GM10847 (cell line): Measurements from ENCODE around the gene TNFAIP2.

Source experiments
- POLR2A ChIP-seq: IDR thresholded peaks from 2 replicates; pipeline ENCODE4 v1.6.1; 2011; ENCODE audit not compliant: insufficient read length; ENCODE audit errors: extremely low read depth

Gene TNFAIP2

DNA sequence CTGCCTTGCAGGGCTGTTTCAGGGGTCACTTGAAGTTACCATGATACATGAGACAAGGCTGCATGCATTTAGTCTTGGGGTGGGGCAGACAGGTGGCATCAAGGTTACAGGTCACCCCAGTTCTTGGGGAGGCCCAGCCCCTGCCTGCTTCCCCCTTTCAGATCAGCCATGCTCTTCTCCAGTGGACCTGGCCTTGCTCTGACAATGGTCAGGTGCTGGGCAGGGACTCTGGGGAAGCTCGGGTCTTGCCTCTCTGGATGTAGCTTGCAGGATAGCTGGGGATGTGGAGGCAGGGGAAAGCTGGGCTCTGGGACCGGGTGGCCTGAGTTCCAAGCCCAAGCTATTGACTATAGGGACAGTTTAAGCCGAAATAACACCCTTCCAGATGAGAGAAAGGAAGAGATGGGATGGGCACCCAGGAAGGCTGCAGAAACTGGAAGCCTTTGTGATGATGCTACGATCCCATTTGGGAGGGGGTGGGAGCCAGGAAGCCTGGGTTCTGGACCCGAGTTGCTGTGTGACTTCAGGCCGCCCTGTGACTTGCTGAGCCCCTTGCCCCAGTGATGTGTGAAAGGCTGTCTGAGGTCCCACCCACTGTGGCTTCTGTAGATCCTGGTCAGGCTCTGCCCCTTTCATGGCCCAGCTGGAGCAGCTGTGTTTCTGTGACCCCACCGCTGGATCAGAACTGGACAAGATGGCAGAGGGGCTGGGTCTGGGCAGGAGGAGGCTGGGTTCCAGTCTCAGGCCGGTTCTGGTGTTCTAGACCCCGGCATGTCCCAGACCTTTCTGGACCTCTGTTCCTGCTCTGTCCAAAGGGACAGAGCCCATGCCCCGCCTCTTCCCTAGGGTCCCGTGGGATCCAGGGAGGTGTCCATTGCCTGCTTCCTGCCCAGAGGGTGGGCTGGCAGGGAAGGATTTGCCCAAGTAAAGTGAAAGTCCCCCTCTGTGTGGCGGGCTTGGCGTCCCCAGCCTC is 2.1 kb downstream of the TNFAIP2 start:
- TF ChIP-seq POLR2A = no peak

DNA sequence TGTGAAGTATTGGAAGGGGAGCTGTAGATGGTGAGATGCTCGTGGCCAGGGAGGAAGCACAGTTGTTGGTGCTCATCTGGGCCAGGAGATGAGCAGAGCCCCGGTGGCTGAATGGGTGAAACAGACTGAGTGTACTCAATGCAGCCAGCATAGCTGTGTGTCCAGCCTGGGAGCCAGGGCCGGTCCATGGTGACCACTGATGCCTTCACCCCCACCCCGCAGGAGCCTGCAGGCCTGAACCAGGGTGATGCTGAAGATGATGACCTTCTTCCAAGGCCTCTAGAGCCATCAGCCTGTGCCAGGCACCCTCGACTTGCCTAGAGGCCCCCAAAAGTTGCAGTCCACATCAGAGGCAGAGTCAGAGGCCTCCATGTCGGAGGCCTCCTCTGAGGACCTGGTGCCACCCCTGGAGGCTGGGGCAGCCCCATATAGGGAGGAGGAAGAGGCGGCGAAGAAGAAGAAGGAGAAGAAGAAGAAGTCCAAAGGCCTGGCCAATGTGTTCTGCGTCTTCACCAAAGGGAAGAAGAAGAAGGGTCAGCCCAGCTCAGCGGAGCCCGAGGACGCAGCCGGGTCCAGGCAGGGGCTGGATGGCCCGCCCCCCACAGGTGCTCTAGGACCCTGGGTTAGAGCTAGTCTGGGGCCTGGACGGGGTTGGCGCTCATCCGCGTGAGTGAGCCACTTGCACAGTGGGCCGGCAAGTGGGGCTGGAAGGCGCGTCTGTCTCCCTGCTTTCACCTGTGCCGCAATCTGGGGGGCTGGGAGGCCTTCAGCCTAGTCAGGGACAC is 3.0 kb downstream of the TNFAIP2 start:
- TF ChIP-seq POLR2A = no peak

DNA sequence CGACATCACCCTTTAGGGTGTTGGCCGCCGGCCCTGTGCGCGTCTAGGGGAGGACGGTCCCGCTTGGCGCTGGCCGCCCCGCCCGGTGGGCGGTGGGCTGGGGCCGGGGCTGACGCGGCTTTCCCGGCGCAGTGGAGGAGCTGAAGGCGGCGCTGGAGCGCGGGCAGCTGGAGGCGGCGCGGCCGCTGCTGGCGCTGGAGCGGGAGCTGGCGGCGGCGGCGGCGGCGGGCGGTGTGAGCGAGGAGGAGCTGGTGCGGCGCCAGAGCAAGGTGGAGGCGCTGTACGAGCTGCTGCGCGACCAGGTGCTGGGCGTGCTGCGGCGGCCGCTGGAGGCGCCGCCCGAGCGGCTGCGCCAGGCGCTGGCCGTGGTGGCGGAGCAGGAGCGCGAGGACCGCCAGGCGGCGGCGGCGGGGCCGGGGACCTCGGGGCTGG is 3.6 kb downstream of the TNFAIP2 start:
- TF ChIP-seq POLR2A = no peak

DNA sequence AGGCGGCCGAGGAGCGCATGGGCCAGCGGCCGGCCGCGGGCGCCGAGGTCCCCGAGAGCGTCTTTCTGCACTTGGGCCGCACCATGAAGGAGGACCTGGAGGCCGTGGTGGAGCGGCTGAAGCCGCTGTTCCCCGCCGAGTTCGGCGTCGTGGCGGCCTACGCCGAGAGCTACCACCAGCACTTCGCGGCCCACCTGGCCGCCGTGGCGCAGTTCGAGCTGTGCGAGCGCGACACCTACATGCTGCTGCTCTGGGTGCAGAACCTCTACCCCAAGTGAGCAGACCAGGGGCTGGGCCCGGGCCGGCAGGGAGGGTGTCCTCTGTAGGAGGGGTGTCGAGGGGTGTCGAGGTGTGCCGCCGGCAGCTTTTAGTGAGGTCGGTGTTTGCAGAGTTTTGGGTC is 4.1 kb downstream of the TNFAIP2 start:
- no peak for TF ChIP-seq POLR2A

DNA sequence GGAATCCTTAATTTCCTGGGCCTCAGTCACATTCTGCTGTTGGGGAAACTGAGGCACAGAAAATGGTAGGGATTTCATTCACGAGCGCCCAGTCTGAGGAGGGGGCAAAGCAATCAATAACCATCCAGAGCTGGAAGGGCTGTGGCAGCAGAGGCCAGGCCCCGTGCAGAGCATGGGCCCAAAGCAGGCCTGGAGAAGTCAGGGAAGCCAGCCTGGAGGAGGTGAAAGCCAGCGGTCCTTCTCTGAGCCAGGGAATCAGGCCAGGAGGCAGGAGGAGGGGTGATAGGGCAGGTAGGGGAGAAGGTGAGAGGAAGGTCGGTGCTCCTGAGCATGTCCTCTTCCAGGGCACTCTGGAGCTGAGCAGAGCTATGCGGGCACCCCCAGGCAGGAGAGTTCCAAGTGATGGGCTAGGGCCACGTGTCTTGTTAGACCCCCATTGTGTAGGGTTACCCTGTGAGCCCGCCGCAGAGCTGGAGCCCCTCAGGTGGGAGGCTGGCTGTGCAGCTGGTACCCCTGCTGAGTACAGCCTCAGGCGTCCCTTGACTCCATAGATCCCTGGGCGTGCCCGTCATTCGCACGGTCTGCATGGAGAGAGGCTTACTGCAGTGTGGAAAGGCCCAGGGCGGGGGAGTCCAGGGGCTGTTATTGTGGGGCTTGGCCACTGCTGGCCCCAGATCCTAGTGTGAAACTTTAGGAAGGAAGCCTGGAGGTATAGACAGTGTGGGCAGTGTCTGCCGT is 4.8 kb downstream of the TNFAIP2 start:
- TF ChIP-seq POLR2A = no peak

DNA sequence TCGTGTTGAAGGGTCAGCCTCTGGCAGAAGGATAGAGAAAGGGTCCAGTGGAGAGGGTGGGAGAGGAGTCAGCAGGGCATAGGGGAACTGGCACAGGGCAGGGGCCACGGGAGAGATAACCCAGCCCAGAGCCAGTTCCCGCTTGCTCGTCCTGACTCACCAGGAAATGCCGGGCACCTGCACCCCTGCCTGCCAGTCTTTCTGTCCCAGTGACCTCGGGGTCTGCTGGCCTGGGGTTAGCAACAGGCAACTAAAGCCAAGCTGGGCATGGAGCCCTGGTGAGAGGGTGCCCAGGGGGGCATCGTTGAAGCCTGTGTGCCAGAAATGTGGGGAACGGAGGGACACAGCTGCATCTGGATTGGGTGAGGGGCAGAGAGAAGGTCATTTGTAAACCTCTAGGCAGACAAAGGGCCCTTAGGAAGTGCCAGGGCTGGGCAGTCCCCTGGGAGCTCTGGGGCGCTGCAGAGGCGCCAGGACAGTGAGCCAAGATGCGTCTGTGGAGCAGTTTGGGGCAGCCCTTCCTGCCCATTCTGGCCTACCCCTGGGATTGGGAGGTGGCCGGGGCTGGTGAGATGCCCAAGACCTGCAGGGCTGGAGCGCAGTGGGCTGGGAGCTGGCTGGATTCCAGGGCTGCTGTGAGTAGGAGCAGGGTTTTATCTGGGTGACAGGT is 5.5 kb downstream of the TNFAIP2 start:
- no peak for TF ChIP-seq POLR2A

DNA sequence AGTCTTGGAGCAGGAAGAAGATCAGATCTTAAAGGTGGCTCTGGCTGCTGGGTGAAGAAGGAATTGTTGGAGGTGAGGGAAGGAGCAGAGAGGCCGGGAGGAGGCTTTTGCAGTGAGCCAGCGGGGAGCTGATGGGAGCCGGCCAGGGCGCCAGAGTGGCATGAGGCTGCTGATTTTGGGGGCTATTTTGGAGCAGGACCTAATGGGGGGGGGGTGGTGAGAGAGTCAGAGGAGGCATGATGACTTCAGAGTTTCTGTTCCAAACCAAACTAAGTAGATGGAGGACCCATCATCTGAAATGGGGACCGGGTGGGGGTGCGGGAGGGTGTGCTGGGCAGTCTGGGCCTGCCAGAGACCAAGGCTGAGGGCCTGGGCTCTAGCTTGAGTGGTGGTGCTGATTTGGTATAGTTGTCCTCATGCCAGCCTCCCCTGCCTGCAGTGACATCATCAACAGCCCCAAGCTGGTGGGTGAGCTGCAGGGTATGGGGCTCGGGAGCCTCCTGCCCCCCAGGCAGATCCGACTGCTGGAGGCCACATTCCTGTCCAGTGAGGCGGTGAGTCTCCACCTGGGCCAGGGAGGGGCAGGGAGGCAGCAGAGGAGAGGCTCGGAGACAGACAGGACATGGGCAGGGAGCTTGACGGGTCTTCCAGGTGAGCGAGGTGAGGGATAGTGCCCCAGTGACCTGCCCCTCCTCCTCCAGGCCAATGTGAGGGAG is 6.2 kb downstream of the TNFAIP2 start:
- no peak for TF ChIP-seq POLR2A

DNA sequence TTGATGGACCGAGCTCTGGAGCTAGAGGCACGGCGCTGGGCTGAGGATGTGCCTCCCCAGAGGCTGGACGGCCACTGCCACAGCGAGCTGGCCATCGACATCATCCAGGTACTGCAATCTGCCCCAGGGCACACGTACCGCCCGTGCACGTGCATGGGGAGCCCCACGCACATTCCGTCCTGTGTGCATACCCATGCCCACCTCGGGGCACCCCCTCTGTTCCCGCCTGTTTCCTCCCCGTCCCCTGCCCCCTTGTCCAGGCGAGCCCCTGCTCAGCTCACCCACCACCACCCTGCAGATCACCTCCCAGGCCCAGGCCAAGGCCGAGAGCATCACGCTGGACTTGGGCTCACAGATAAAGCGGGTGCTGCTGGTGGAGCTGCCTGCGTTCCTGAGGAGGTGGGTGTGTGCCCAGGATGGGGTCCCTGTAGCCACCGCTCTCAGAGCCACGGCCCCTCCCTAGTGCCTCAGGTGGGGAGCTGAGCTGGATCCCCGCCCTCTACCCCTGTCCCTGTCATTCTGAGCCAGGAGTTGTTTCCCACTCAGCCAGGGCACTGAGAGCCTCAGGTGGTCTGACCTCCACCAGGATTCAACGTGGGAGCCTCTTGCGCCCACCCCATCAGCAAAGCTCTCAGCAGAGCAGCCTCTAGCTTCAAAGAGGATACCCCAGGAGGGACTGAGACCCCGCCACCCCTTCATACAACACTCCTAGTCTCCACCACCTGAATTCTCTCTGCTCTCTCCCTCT is 6.9 kb downstream of the TNFAIP2 start:
- TF ChIP-seq POLR2A = no peak

DNA sequence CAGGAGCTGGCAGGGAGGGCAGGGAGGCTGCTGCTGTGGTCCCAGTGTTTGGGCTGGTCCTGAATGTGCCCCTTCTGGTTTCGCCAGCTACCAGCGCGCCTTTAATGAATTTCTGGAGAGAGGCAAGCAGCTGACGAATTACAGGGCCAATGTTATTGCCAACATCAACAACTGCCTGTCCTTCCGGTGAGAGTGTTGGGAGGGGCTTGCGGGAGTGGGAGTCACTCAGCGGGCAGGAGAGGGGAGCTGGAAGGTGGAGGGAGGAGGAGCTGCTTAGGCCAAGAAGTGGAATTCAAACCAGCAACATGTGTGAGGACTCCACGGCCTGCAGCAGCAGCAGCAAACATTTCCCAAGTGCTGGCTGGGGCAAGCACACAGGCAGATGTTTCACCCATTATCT is 7.7 kb downstream of the TNFAIP2 start:
- no peak for TF ChIP-seq POLR2A

DNA sequence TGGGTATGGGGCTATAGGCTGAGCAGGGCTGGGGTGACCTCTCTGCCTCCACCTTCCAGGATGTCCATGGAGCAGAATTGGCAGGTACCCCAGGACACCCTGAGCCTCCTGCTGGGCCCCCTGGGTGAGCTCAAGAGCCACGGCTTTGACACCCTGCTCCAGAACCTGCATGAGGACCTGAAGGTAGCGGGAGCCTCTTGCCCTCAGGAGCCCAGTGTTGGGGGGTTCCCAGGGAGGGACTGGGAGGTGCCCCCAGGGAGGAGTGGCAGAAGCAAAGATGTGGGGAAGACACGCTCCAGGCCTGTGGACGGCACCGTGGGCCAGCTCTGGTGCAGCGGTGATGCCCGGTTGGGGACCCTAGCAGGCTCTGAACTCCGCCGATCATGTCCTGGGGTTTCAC is 8.3 kb downstream of the TNFAIP2 start:
- no peak for TF ChIP-seq POLR2A

DNA sequence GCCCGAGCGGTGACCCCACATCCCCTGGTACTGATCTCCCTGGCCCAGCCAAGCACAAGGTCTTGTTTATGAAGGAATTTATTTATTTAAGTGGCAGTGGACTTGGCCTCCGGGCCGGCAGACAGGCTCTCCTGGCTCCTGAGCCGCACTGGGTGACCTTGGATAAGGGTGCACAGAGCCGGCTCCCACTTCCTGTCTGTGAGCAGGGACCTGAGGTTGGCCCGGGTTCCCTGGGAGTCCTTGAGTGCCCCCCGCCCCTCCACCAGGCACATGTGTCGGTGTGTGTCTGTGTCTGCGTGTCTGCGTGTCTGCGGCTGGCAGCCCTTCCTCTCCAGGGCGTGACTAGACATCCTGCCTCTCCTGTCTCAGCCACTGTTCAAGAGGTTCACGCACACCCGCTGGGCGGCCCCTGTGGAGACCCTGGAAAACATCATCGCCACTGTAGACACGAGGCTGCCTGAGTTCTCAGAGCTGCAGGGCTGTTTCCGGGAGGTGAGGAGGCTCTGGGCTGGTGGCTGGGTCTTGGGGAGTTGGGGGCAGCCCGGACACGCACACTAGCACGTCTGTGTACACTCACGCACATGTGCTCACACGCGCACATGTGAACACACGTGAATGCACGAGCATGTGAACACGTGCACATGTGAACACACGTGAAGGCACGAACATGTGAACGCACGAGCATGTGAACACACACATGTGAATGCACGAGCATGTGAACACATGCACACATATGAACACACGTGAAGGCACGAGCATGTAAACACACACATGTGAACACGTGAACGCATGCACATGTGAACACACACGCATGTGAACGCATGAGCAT is 9.3 kb downstream of the TNFAIP2 start:
- no peak for TF ChIP-seq POLR2A

DNA sequence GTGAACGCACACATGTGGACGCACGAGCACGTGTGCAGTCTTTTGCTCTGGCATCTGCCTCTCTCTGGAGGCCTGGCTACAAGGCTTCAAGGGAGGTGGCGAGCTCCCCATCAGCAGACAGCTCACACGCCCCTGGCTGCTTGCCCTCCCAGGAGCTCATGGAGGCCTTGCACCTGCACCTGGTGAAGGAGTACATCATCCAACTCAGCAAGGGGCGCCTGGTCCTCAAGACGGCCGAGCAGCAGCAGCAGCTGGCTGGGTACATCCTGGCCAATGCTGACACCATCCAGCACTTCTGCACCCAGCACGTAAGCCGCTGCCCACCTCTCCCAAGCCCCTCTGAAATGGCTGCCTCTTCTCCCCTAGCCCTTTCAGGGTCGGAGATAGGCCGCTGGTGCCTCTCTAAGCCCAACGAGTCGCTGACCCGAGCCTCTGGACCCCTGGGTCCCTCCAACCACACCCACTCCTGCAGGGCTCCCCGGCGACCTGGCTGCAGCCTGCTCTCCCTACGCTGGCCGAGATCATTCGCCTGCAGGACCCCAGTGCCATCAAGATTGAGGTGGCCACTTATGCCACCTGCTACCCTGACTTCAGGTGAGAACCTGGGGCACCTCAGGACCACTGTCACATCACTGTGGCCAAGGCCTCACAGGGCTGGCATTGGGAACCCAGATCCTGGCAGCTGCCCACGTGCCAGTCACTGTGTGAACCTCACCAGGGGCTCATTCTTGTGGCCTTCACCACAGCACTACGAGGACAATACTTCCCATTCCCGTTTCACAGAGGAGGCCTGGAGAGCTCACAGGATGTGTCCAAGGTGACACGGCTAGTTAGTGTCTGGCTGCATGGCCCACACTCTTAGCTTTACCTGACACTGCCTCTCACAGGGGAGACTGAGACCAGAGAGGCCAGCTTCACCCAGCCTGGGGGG is 10.2 kb downstream of the TNFAIP2 start:
- TF ChIP-seq POLR2A = no peak
